GM19035 (cell line): ENCODE data around the gene BLM.
A peak's percentile ranks its signal among the peaks of the same experiment; 100 is the strongest.
"Not testable (repeated sequence)": the region's sequence is repeated elsewhere in the genome, so short reads cannot be mapped to it uniquely, and the experiment has no call there.

ENCODE experiments used
- ATAC-seq: cut with Tn5 transposase; IDR thresholded peaks from one replicate; pipeline ENCODE4 v1.9.1; 2021; ENCODE audit not compliant: unreplicated experiment

The BLM gene

DNA sequence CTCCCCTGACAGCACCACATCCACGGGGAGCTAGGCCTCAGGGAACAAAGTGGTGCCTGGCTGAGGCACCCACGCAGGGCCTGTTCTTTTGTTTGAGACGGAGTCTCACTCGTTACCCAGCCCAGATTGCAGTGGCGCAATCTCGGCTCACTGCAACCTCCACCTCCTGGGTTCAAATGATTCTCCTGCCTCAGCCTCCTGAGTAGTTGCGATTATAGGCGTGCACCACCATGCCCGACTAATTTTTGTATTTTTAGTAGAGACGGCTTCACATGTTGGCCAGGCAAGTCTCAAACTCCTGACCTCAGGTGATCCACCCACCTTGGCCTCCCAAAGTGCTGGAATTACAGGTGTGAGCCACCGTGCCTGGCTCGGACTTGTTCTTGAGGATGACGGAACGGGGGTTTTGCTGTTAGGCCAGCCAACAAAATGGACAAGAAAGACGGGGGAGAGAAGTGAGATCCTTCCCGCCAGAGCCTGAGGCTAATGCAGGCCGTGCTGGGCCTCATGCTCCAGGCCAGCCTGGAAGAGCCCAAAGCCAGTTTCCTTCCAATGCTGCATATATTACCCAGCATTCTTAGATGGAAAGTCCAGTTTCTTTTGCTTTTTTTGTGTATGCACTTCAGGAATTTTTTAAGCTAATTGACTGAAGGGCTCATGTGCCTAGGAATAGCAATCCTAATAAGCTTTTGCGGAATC is 123.2 kb downstream of the BLM start:
- no peak for ATAC-seq

DNA sequence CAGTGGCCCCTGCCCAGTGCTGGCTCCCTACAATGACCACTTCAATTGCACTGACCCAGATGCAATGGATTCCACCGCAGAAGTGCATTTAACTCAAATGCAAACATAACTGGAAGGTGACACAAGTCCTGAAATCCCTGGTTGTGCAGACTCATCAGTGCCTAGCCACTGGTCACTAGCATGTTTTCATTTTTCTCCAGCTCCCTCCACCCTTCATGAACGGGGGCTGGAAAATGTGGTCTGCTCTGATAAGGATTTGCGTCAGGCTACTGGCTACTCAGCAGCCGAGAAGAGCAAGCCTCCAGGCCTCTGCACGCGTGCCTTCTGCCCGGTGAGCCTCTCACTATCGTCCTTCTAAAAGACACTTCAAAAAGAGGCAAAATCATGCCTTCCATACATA is 123.8 kb downstream of the BLM start:
- ATAC-seq = no peak

DNA sequence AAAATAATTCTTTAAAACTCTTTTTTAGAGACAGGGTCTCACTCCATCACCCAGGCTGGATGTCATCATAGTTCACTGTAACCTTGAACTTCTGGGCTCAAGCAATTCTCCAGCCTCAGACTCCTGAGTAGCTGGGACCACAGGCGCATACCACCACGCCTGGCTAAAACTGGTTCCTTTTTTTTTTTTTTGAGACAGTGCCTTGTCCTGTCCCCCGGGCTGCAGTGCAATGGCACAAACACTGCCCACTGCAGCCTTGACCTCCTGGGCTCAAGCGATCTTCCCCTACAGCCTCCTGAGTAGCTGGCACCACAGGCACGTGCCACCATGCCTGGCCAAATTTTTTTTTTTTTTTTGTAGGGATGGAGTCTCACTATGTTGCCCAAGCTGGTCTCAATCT is 127.5 kb downstream of the BLM start:
- no peak for ATAC-seq

DNA sequence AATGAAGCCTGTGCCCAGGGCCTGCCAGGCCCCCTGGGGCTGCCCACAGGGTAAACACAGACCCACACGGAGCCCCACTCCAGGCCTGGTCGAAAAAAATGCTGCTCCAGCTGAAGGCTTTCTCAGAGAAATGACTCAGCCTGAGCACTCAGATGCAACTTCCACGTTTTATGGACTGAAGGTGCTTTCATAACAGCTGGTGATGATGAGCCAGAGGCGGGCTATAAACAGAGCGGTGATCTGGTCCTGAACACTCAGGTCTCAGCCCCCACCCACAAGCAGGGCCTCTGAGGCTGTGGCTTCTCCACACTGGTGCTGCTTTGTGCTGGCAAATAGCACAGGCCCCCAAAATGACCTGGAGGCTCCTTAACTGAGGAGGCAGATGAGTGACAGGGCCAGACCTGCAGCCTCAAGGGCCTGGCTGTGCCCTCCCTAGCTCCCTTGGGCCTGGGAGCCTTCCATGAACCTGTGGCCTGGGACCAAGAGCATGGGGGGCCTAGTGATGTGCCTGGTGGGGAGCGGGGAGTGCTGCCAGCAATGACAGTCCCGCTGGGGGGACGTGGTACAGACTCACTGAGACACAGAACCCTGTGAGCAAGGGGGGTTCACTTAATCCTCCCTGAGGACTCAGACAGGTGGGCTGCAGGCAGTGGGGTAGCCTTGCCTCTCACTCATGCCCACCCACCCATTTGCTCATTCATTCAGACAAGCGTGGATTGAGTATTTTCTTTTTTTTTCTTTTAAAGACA is 128.2 kb downstream of the BLM start:
- peak; percentile 59 for ATAC-seq

DNA sequence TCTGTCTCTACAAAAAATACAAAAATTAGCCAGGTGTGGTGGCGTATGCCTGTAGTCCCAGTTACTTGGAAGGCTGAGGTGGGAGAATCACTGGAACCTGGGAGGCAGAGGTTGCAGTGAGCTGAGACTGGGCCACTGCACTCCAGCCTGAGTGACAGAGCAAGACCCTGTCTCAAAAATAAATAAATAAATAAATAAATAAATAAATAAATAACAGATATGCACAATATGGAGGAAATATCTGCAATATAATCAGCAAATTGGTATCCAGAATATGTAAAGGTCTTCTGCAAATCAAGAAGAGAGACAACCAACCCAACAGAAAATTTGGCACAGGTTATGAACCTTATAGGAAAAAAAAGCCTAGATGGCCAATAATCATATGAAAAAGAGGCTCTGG is 132.3 kb downstream of the BLM start:
- not testable (repeated sequence) for ATAC-seq

DNA sequence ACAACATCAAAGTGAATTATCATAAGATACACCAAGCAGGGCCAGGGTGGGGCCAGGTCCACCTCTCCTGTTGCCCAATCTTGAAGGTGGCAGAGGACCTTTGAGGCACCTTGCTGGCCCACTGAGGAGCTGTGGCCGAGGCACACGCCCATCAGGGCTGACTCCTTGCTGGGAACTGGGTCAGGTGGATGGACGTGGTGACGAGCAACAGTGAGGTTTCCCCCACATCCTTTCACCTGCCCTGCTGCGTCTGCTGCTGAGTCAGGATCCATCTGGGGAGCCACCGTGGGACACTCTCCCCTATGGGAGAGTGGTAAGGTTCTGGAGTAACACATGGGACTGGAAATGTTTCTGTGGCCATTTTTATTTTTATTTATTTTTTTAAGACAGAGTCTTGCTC is 134.0 kb downstream of the BLM start:
- ATAC-seq = no peak

DNA sequence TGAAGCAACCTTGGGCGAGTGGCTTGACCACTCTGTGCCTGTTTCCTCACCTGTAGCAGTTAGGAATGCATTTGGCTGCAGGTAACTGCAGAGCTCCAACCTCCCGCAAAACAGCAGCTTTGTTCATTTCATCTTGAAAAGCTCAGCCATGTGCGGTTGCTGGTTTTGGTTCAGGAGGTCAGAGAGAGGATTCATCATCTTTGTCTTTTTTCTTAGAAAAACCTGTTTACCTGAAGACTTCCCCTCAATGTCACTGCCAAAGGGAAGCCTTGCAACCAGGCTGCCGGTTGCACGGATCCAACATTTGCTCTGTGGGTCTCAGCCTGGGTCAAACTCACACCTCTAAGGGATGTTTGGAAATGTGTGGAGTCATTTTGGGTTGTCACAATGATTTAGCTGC is 134.8 kb downstream of the BLM start:
- ATAC-seq = no peak

DNA sequence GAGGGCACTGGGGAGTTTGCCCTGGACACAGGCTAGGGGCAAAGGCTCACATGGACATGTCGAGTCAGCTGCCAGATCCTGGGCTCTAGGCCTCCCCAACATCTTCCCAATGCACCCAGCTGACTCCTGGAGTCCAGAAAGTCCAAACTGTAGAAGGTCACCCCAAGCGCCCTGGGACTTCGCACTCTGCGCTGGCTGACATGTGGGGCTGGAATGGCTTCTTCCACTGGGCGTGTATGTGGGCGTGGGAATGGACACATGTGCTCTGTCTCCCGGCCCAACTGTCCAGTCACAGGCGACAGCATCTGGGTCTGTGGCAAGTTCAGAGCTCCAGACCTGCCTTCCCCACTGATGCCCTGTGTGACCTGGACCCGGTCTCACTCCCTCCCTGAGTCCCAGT is 138.0 kb downstream of the BLM start:
- no peak for ATAC-seq

DNA sequence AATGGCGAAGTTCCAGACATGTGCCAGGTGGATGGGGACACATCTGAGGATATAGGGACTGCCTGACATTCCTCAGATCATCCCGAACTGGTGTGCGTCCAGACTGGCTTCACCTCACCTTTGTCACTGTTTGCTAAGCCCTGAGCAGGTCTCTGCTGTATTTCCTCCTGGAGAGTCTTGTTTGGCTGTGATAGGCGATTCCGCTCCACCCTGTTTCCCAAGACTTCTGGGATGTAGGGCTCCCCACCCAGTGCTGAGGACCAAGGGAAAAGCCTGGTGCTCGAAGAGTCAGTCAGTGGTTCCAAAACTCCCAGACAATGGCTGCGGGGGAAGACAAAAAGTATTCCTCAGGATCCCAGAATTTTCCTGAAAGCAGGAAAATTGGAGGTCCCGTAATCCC is 140.2 kb downstream of the BLM start:
- no peak for ATAC-seq

DNA sequence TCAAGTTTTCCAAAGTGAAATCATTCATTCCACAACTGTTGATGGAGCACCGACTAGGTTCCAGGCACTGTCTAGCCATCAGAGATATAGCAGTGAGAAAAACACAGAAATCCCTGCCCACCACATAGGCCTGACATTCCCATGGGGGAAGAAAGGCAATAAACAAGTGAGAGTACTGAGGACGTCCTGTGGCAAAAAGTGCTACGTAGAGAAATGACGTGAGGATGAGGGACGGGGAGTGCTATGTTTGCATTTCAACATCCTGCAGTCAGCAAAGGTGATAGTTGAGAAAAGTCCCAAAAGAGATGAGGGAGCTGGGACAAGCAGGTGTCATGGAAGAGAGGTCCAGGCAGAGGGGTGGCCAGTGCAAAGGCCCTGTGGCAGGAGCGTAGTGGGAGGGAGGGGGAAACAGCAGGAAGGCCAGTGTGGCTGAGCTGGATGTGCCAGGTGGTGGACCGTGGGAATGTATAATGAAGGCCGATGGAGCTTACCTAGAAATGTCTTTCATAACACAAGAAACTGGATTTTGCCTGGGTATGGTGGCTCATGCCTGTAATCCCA is 140.8 kb downstream of the BLM start:
- ATAC-seq = no peak

DNA sequence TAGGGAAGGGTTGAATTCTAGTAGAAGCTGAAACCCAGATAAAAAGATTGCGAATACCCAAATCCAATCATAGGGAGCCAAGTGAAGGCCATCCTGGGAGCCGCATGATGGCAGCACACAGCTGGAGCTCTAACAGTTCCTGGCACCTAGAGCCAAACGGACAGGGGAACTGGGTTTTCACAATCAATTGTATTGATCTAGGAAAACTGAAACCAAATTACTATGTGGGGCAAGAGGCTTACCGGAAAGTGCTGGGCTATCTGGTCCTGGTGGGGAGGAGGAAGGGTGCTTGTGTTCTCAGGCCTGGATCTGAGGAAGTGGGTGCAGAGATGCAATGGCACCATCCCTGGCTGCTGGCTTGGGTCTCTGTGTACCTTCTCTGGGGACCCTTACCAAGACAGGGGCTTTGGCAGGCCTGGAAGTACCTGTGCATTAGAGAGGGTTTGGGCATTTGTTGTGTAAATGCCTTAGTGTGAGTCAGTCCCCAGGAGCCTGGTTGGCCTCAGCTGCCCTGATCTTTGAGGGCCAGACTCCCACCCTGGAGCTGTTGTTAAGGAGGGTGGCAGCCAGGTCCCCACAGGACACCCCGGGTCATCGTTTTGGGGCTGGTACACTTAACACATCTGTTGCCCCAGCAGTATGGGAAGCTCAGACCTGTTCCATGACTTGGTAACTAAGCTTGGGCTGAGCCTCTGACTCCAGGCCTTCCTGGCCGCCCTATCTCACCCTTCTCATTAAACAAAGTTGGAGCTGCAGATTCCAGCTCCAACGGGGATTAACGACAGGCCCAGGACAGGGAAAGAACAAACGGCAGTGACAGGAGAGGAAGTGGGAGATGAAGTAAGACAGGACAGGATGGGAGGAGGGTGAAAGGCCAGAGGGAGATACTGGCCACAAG is 142.3 kb downstream of the BLM start:
- no peak for ATAC-seq

DNA sequence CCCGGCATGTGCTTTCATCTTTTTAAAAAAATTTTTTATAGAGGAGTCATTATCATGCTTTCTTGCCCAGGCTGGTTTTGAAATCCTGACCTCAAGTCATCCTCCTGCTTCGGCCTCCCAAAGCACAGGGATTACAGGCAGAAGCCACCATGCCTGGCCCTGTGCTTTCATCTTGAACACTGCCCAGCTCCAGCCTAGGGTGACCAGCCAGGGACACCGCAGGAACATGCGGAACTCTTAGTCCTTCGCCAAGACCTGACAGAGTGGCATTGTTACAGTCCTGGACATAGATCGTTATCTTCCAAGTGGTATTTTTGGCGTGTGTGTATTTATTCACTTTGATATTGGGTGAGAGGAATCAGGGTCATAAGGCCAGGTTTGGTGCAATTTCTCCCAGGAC is 143.3 kb downstream of the BLM start:
- ATAC-seq = no peak

DNA sequence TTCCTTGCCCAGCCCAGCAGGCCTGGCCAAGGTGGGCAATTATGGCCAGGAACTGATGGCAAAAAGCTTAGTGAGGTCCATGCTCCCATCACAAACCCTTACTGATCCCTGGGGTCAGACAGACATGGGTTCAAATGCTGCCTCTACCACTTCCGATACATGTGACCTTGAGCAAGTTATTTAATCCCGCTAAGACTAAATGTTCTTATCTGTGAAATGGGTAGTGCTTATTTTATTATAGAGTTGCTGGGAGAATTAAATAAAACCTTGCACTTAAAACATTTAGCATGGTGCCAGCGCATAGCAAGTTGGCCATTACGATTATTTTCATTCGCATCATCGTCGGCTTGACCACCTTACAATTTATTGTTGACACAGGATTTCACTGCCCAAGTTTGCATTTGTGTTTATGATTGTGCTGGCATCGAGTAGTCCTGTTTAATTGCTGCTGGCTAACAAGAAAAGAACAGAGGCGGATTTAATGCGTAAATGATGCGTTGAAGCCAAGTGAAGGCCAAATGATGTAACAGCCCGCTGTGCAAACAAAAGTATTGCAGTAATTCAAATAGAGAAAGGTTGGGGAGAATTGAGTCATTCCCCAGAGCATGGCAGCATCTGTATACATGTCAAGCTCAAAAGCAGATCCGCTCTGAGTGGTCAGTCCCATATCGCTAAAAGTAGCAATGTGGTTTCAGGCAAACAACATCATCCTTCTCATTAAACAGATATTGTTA is 144.0 kb downstream of the BLM start:
- no peak for ATAC-seq

DNA sequence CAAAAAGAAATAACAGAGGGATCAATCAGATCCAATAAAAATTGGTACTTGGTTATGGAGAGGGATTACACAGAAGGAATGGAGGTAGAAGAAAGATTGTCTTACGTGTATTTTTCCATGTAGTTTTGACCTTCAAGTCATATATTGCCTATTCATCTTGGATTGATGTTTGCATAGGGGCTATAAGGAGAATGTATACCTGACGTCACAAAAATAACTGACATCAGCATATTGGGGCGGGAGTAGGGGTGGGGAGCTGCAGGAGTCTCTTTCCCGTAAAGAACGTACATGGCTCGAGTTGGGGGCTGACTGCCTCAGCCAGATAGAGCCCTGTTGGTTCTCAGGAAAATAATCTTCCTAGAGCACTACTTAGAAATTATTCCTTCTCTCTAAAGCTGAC is 145.3 kb downstream of the BLM start:
- no peak for ATAC-seq

DNA sequence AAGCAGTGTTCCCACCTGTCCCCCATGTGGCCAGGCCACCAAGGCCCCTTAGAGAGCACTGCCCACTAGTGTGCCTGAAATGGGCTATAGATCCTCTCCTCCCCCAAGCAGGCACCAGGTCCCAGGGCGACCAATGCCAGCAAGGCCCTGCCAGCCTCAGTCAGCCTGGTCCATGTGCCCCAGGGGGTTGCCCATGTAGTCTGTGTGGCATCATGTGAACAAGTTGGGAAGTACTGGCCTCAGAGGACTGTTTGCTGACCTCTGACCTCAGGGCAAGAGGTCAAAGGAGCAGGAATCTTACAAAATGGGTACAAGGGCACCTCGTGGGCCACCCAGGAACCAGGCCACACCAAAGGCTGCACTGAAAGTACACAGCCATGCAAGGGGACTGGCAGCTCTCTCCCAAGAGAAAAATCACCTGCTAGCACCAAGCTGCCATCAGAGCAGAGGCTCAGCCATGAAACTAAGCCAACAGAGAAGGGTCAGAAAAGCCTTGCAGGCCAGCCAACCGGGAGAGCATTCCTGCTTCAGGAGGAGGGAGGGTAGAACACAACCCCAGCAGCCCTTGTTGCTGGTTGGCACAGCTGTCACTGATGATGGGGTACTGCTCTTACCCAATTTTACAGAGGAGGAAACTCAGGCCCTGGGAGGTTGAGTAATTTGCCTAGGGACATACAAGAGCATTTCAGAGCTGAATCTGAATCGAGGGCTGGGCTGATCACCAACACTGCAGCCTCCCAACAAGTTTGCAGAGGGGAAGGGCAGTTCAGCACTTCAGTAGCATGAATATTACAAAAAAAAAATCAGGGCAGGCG is 146.0 kb downstream of the BLM start:
- ATAC-seq = no peak

DNA sequence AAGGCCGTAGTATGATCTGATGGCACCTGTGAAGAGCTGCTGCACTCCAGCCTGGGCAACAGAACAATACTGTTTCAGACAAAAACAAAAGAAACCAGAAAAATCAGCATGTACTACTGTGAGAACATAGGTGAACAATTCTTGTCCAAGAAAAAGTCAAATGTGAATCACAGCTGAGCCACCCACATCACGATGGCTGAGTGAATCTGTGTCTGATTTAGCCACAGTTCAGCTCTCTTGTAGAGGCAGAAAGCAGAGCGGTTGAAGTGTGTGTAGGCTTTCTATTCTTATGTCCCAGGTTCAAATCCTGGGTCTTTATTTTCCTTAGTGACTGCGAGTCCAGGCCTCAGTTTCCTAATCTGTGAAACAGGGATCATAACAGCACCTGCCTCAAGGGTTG is 146.8 kb downstream of the BLM start:
- no peak for ATAC-seq

DNA sequence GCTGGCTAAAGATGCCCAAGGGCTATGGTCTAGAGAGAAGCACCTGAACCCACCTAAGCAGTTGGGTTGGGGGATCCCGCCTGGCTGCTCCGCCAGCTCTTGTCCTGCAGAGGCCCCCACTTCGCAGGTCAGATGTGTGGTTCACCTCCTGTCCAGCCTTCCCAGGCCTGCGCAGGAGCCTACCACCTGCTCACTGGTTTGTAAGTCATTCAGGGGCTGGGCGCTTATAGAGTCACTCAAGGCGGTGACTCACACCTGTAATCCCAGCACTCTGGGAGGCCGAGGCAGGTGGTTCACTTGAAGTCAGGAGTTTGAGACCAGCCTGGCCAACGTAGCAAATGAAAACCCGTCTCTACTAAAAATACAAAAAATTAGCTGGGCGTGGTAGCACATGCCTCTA is 147.4 kb downstream of the BLM start:
- ATAC-seq = no peak

DNA sequence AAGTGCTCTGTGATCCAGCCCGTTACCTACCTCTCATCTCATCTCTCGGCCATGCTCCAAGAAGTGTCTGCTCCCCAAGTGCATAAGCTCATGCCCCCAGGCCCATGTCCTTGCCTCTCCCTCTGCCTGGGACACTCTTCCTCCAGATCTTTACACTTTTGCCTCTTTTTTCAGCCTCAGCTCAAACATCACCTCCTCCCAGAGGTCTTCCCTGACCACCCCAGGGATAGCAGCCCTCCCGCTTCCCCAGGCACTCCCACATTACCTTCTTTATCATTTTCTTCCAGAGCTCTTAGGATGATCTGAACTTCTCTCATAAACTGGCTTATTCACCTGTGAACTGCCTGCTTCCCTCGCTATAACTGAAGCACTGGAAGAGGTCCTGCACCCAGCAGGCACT is 148.6 kb downstream of the BLM start:
- ATAC-seq = no peak
